Measurements from ENCODE around the gene SLC25A27.

Gene SLC25A27, protein sequence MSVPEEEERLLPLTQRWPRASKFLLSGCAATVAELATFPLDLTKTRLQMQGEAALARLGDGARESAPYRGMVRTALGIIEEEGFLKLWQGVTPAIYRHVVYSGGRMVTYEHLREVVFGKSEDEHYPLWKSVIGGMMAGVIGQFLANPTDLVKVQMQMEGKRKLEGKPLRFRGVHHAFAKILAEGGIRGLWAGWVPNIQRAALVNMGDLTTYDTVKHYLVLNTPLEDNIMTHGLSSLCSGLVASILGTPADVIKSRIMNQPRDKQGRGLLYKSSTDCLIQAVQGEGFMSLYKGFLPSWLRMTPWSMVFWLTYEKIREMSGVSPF

DNA sequence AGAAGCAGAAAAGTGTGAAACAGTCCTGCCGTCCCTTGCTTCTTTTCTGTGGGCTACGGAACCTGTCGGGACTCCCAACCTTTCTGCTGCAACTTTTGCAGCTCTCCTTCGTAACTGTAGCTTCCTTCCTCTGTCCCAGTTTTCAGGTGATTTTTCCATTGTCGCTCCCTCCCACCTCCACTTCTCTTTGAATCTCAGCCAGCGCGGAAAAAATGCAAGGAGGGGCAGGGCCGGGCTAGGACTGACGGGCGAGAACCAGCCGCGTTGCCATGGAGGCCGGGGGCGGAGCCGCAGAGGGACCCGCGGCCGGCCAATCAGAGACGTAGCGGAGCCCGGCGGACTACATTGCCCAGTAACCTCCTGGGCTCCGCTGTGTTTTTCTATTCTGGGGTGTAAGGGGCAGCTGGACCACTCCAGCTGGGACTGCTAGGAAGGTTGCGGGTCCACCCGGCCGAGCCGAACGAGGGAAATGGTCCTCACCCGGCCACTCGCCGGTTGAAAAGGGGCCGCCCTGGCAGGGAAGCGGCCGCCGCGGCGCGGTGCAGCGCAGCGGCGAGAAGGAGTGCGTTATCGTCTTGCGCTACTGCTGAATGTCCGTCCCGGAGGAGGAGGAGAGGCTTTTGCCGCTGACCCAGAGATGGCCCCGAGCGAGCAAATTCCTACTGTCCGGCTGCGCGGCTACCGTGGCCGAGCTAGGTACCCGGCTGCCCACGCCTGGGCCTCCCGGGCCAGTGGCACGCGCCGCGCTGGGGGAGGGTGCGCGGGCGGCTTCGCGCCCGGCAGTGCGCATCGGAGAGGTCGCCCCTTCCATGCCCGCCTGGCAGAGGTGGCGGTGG is at the start of gene SLC25A27, which contains the start of gene CYP39A1:
Gene SLC25A27 (plus strand): TSS at position 373 of the 836 bp plus-strand sequence. CDS start 218 bp downstream, at position 591.
Gene CYP39A1 (minus strand): TSS at position 216 of the 836 bp plus-strand sequence. CDS start 236 bp downstream, outside the sequence.
- no peak for TF ChIP-seq CTCF (IDR thresholded peaks at IDR 0.05; ENCODE audit: borderline replicate concordance, control extremely low read depth, extremely low read depth, insufficient read depth, missing control alignments)
- DNase-seq (ENCODE audit: low spot score): peak; percentile 89
- in situ Hi-C loops (cut with MboI; ENCODE audit: low sequenced_read_pairs, unreplicated experiment): no loop called here

- peak; percentile 8 for DNase-seq (ENCODE audit: low spot score)
- TF ChIP-seq CTCF (IDR thresholded peaks at IDR 0.05; ENCODE audit: borderline replicate concordance, control extremely low read depth, extremely low read depth, insufficient read depth, missing control alignments): no peak
- in situ Hi-C loops (cut with MboI; ENCODE audit: low sequenced_read_pairs, unreplicated experiment): no loop called here
These were observed 47.5 kb upstream of the SLC25A27 start for GRCh38 chr6:46605091-46605797.

DNA sequence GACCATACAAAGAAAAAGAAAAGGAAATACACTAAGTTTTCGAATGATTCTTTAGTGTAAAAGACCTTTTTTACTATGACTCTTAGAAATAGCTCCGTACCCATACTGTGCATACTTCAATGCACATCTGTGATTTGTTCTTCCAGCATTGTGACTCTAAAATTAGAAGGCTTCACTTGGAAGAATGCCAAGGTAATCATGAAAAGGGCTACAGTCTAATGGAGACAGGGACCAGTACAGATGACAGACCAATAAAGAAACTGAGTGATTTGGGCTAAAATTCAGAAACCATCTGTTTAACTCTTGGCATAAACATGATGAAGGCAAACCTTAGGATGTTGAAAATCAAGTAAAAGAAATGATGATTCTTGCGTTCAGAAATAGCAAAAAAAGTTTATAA is 46.4 kb upstream of the SLC25A27 start:
- no peak for DNase-seq (ENCODE audit: low spot score)
- TF ChIP-seq CTCF (IDR thresholded peaks at IDR 0.05; ENCODE audit: borderline replicate concordance, control extremely low read depth, extremely low read depth, insufficient read depth, missing control alignments): no peak
- in situ Hi-C loops (cut with MboI; ENCODE audit: low sequenced_read_pairs, unreplicated experiment): no loop called here

- no peak for DNase-seq (ENCODE audit: low spot score)
- no peak for TF ChIP-seq CTCF (IDR thresholded peaks at IDR 0.05; ENCODE audit: borderline replicate concordance, control extremely low read depth, extremely low read depth, insufficient read depth, missing control alignments)
- in situ Hi-C loops (cut with MboI; ENCODE audit: low sequenced_read_pairs, unreplicated experiment): no loop called here
These were observed 41.8 kb upstream of the SLC25A27 start for GRCh38 chr6:46610862-46611553.

DNA sequence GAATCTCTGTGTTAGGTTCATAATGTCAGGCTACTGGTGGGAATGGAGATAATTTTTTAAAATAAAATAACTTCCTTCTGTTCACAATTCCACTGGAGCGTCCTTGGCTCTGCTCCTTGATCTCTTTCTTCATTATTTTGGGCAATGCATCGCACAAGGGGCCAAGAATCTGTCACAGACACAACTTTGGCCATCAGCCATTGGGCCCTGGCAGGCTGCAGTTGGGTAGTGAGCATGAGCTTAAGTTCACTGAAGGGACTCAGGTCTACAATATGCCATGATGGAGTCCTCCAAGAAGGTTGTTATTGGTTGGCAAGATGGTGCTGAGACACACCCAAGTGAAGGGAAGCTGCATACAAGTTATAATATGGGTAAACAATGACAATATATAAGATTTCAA is 40.1 kb upstream of the SLC25A27 start:
- no peak for DNase-seq (ENCODE audit: low spot score)
- TF ChIP-seq CTCF (IDR thresholded peaks at IDR 0.05; ENCODE audit: borderline replicate concordance, control extremely low read depth, extremely low read depth, insufficient read depth, missing control alignments): no peak
- in situ Hi-C loops (cut with MboI; ENCODE audit: low sequenced_read_pairs, unreplicated experiment): no loop called here

DNA sequence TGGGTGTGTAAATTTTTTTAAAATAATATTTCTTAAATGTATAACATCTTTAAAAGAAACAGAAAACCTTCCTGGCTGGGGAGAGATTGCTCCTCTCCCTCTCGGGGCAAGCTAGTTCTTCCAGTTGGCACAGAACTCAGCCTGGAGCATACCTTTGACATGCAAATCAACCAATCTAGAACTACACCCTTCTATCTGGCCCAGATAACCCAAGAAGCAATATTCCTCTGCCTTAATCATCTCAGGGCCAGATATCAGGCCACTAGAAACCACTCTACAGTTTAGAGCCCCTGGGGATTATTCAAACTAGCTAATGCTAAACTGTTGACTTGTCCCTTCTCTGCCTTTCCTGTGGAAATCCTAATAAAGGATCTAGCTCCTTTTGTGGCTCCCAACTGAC is 34.0 kb upstream of the SLC25A27 start:
- TF ChIP-seq CTCF (IDR thresholded peaks at IDR 0.05; ENCODE audit: borderline replicate concordance, control extremely low read depth, extremely low read depth, insufficient read depth, missing control alignments): no peak
- in situ Hi-C loops (cut with MboI; ENCODE audit: low sequenced_read_pairs, unreplicated experiment): no loop called here
- DNase-seq (ENCODE audit: low spot score): no peak

Measured in GM13976 (cell line).